Lower leg skin (tissue), 3 donors: ENCODE results near the gene TESK1.

Experiments used
- POLR2A ChIP-seq, 2 donors: fragments of 450-650 bp; IDR thresholded peaks; one replicate each; pipeline ENCODE4 v1.6.1; 2016 to 2017; ENCODE audit warnings: antibody characterized with exemption in 2 of 2, mild to moderate bottlenecking in 1 of 2, moderate library complexity in 1 of 2
- TF ChIP-seq, protein P1 (sequence below), 3 donors: fragments of 450-650 bp; IDR thresholded peaks; one replicate each; pipeline ENCODE4 v1.5.1; 2016; ENCODE audit warnings: antibody characterized with exemption in 3 of 3, mild to moderate bottlenecking in 3 of 3, moderate library complexity in 2 of 3

DNA sequence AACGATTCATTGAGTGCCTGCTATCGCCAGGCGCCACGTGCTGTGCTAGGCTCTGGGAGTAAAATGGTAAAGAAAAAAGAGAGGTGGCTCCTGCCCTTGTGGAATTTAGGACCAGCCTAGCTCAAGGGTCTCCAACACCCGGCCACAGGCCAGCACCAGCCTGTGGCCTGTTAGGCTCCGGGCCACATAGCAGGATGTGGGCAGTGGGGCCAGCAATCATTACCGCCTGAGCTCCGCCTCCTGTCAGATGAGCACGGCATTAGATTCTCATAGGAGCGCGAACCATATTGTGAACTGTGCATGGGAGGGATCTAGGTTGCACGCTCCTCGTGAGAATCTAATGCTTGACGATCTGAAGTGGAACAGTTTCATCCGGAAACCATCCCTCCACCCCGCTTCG is 51.3 kb downstream of the TESK1 start:
- TF ChIP-seq, protein P1, sequence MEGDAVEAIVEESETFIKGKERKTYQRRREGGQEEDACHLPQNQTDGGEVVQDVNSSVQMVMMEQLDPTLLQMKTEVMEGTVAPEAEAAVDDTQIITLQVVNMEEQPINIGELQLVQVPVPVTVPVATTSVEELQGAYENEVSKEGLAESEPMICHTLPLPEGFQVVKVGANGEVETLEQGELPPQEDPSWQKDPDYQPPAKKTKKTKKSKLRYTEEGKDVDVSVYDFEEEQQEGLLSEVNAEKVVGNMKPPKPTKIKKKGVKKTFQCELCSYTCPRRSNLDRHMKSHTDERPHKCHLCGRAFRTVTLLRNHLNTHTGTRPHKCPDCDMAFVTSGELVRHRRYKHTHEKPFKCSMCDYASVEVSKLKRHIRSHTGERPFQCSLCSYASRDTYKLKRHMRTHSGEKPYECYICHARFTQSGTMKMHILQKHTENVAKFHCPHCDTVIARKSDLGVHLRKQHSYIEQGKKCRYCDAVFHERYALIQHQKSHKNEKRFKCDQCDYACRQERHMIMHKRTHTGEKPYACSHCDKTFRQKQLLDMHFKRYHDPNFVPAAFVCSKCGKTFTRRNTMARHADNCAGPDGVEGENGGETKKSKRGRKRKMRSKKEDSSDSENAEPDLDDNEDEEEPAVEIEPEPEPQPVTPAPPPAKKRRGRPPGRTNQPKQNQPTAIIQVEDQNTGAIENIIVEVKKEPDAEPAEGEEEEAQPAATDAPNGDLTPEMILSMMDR (IDR thresholded peaks at IDR 0.05), result no peak
- no peak for TF ChIP-seq POLR2A (IDR thresholded peaks at IDR 0.05)
